Stimulated activated CD8-positive, alpha-beta memory T cell treated with anti-CD3 and anti-CD28 coated beads, Interleukin-12 subunit alpha, Interleukin-12 subunit beta, amount 100 ng/mL, for 4 hours (primary cell): ENCODE data around the gene TMEM81.

ENCODE experiments used
- DNase-seq: peaks from one replicate; pipeline ENCODE4 v3.0.0-alpha.2; 2020; ENCODE audit warnings: low read depth

Gene TMEM81

DNA sequence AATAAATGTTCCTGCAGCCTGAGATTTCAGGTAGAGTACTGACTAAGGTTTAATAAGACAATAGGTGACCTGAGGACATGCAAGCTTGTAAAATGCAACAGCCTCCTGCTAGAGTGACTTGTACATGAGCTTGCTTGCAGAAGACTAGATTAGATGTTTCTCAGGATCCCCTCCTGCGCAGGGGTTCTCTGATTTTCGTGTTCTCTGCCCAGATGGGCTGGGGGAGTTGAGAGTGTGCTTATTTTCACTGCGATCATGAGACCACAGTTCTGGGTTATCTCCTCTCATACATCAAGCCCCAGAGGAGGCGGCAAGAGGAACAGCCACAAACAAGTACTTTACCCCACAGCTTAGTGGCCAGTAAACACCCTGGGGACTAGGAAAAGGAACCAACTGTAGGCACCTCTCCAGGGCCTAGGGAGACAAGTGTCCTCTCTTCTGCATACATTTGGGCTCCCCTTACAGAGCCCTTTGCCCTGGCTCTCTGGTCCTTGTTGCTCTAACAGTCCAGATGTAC is 8.0 kb downstream of the TMEM81 start:
- no peak for DNase-seq

DNA sequence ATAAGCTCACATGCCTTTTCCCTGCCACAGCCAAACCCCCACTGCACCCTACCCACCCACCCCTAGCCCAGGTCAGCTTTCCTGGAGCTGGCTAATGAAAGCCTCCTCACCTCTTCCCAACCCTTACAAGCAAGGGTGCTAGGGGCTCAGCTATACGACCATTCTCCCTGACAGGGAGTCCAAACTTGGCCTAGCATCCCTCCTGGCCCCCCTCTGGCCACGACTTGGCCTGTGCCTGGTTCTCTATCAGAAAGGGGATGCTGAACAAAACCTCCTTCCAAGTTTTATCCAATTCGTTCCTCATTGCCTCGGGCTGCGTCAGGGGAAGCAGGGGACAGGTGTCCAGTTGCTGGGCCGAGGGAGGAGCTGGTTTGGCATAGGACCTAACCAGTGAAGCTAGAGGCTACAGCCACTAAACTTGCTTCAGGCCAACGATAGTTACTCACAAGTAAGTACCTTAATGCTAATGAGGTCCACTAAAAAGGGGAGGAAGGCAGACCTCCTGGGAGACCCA is 8.6 kb downstream of the TMEM81 start:
- DNase-seq: no peak

DNA sequence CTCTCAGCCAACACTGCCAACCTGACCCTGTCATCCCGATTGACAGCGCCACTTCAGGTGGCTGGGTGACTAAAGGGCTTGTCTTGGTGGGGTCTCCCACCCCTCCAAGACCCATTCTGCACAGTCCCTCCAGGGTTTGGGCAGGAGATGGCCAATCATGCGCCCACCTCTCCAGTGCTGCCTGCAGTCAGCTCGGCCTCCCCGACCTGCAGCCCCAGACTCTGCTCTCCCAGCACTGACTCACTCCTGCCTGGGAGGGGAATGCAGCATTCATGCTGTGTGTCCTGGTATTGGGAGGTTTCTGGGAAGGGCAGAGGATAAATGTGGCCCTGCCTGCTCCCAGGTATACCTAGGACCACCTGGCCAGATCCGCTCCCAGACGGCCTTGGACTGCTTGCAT is 9.7 kb downstream of the TMEM81 start:
- DNase-seq: no peak

DNA sequence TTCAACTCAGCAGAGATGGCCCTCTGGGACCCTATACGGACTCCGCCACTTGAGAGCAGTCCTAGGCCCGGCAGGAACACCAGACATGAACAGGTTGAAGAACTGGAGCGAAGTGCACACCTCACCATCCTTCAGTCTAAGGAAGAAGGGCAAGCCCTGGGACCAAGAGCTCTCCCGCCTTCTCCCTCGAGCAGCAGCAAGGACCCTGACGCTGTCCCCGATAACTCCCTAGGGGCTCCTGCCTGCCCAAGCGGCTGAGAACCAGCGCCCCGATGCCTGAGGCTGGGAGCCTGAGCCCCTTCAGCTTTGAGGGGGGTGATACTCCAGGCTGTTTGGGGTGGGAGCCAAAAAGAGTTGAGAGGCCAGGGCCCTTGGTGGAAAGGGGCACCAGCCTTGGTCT is 10.2 kb downstream of the TMEM81 start:
- DNase-seq: no peak

DNA sequence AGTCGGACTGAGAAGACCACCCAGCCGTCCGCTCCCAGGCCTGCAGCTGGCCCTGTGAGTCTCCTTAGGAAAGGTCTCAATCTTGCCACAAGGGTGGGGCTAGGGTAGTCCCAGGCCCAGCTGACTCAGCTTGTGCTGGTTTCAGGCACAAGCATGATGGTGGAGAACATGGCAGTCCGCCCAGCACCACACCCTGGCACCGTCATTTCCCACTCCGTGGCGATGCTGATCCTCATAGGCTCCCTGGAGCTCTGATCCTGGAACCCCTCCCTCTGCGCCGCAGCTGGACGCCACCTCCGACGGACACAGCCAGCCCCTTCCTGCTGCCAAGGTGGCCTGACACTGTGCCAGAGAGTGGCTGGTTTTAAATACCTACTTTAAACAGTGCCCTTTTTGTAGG is 10.7 kb downstream of the TMEM81 start:
- no peak for DNase-seq

DNA sequence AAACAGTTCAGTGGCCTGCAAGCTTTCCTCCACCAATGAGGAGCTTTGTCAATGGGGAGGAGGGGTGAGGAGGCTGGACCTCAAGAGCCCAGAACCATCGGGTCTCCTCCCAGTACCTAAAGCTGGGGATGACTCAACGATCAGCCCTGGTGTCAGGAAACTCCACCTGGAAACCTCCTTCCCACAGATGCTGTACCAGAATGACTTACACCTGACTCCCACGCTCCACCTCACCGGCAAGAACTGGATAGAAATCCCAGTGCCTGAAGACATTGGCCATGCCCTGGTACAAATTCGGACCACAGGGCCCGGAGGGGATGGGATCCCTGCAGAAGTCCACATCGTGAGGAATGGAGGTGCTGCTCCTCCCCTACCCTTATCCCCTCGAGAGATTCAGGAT is 11.4 kb downstream of the TMEM81 start:
- no peak for DNase-seq

DNA sequence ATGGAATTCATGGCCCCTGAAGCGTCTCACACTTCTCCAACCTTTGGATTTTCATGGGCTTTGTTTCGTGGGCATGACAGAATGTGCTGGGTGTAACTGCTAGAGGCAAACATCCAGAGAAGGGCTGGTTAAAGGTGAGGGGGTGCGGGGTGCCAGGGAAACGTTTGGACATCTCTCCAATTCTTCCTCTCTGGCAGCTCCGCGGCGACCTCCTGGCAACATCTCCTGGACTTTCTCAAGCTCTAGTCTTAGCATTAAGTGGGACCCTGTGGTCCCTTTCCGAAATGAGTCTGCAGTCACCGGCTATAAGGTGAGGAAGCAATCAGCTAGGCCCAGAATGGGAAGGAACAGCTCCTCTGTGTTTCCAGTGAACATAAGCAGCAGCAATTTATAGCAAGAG is 12.0 kb downstream of the TMEM81 start:
- no peak for DNase-seq

DNA sequence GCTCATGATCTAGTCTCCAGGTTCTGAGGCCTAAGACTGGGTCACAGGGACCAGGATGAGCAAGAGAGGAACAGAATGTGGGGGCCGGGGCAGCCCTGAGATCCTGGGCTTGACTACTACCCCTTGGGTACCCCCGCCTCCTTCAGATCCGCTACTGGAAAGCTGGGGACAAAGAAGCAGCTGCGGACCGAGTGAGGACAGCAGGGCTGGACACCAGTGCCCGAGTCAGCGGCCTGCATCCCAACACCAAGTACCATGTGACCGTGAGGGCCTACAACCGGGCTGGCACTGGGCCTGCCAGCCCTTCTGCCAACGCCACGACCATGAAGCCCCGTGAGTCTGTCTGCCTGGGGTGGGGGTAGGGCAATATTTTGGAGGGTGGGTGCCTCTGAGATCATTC is 12.5 kb downstream of the TMEM81 start:
- DNase-seq: no peak

DNA sequence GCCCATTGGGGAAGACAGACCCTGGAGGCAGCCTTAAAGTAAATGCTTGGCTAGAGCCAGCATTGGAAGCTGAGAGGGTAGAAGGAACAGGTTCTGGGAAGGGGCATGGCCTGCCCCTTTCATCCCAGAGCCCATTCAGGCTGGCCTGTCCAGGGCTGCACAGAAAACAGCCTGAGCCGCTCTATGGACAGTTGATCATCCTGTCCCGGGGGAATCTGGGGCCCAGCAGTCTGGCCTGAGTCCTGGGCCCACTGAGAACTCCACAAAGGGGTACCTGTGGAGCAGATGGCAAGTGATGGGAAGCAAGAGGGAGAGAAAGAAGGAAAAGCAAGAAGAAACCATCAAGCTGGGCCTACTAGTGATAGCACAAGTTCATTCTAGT is 13.2 kb downstream of the TMEM81 start:
- DNase-seq: no peak

DNA sequence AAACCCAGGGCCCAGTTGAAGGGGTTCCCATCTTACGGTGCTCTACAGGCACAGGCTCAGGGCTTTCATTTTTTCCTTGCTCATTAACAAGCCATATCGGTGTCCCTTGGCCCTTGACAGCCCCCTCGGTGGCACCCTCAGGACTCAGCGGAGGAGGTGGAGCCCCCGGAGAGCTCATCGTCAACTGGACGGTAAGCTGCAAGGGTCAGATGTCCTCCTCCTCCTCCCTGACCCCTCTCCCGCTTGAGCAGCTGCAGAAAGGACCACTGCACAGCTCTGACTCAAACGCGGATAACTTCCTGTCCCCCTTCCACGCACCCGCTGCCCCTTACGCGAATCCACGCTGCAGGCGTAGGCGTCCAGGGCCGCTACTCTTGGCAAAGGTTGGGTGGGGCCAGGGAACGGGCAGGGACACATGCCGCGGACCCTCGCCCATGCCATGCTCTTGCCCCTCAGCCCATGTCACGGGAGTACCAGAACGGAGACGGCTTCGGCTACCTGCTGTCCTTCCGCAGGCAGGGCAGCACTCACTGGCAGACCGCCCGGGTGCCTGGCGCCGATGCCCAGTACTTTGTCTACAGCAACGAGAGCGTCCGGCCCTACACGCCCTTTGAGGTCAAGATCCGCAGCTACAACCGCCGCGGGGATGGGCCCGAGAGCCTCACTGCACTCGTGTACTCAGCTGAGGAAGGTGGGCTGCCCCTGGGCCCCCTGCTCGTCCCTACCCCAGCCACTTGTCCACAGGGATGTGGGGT is 14.7 kb downstream of the TMEM81 start:
- DNase-seq: no peak

DNA sequence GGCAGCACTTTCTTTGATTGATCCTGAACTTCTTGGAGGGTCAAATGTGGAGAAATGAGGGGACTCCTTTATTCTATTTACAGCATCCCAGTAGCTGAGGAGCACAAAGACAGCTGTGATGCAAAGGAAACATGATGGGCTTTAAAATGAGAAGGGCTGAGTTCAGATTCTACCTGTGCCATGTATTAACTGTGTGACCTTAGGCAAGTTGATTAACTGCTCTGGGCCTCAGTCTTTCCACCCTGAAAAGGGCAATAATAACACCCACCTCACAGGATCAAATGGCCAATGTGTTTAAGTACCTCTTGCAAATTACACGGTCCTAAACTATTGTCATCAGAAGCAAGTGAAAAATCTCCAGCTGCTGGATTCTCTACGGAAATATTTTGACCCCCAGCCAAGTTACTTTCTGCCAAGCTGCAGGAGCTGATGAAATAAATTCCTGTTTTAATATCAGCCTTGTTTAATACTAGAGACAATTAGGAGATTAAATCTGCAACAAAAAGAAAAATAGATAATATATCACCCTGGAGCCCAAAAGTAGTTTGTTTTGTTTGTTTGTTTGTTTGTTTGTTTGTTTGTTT is 15.7 kb downstream of the TMEM81 start:
- no peak for DNase-seq

DNA sequence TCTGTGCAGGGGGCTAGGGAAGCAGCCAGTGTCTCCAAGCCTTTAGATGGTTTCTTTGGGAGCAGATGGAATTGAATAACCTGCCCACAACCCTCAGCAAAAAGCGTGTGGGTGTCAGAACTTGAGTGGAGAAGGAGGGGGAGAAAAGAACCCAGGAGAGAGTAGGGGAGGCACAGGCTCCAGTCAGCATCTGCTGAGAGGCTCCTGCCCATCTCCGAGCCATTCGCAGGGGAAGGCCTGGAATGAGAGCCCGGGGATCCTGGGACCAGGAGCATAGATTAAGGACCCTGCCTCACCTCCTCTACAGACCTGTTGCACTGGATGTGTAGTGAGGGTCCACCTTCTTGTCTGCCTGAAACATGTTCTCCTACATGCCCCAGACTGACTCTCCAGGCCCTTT is 16.3 kb downstream of the TMEM81 start:
- no peak for DNase-seq

DNA sequence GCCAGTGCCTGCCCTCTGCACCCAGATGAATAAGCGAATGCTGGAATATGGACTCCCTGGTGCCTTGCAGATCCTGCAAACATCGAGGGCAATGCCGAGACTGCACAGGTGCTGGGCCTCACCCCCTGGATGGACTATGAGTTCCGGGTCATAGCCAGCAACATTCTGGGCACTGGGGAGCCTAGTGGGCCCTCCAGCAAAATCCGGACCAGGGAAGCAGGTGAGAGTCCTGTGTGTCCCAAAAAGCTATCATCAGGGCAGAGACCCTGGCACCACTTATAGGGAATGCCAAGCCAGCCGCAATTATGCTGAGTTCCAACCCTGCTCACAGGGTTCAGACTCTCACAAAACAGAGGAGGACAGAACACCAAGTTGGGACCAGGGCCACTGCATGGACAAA is 17.2 kb downstream of the TMEM81 start:
- DNase-seq: no peak

DNA sequence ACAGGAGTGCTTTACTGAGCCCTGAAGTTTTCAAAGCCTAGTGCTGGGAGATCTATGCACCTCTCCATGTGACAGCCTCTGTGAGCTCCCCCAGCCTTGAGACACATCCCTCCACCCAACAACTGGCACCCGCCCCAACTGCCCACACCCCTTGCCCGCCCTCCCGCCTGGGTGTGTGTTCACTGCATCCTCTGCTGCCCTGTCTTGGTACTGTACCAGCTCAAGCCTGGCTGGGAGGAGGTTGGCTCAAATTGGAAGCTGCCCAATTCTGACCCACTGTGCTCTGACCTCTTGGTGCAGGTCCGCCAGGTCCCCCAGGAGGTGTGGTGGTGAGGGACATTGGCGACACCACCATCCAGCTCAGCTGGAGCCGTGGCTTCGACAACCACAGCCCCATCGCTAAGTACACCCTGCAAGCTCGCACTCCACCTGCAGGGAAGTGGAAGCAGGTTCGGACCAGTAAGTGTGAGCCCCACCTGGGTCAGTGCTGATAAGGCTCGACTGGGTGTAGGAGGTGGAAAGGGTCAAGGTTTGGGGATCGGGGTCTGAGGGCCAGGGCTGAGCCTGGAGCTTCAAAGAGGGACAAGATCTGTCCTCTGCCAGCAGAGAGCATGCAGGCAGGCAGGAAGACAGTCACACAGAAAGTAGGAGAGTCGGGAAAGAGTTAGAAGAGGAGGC is 18.0 kb downstream of the TMEM81 start:
- no peak for DNase-seq

DNA sequence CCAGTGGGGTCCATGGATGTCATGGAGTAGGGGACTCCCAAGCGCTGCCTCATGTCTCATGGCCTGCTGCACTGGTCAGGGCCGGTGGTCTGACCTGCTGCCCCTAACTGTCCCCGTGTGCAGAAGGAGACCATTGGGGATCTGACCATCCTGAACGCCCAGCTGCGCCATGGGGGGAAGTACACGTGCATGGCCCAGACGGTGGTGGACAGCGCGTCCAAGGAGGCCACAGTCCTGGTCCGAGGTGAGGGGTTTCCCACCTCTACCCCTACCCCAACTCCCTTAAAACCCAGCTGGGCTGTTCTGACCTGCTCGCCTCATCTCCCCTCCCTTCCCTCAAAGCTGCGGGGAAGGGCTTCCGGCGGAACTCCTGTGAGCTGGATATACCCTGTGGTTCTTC is 18.6 kb downstream of the TMEM81 start:
- no peak for DNase-seq

DNA sequence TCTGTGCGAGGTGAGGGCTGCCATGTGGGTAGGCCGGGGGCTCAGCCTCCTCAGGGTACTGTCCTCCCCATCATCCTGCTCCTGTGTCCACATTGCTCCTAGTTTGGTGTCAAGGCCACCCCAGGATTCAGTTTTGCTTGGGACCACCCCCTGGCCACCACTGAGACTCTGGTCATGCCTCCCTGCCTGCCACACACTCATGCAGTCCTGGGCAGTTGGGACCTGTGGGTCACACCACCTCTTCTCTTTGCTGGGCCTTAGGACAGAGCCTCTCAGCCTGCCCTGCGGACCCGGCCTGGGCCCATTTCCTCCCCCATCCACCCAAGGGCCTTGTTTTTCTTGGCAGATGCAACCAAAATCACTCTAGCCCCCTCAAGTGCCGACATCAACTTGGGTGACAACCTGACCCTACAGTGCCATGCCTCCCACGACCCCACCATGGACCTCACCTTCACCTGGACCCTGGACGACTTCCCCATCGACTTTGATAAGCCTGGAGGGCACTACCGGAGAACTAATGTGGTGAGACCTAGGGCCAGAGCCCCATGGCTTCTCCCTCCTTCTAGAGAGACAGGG is 19.4 kb downstream of the TMEM81 start:
- DNase-seq: no peak

DNA sequence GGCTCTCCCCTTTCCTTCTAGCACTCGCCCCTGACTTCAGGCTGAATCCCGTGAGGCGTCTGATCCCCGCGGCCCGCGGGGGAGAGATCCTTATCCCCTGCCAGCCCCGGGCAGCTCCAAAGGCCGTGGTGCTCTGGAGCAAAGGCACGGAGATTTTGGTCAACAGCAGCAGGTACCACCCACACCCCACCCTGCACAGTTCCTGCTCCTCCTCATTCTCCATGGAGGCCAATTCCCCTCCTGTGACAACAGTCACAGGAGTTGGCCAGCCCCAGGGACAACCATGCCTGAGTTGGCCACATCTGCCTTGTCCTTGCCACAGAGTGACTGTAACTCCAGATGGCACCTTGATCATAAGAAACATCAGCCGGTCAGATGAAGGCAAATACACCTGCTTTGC is 20.0 kb downstream of the TMEM81 start:
- DNase-seq: no peak

DNA sequence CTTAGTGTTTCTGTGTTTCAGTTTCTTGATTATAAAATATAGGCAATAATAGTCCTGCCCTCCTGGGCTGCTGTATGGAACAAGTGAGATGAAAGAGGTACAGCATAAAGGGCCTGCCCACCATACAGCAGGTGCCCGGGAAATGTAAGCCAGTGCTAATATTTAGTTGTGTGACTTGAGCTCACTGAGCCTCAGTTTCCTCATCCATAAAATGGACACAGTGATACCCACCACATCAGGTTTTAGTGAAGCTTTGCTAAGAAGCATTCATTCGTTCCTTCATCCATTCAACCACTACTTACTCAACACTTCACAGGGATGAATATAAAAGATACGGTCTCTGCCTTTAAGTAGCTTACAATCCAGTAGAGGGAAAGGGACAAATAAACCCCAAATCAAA is 21.4 kb downstream of the TMEM81 start:
- DNase-seq: no peak

DNA sequence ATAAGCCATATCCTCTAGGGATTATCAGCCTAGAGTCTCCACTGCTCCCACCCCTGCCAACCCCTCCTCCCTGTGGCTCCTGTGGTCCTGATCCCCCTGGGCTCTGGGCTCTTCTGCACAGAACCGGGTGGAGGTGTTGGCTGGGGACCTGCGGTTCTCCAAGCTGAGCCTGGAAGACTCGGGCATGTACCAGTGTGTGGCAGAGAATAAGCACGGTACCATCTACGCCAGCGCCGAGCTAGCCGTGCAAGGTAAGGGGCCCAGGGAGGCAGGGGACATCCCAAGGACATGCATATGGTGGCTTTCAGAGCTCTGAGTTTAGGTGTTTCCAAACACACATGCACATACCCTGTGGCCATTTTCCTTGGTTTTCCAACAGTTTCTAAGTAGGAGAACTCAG is 21.9 kb downstream of the TMEM81 start:
- no peak for DNase-seq

DNA sequence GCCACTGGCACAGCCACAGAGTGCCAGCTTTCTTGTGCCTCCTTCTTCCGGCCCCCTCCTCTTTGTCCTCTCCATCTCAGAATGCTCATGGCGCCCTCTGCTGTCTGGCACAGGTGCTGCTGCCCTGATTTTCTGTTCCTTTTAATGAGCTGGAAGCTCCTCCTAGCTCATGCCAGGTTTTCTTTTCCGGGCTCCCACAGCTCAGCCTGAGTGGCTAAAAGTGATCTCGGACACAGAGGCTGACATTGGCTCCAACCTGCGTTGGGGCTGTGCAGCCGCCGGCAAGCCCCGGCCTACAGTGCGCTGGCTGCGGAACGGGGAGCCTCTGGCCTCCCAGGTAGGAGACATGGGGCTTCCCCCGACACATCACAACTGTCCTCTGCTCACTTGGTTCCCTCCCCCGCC is 22.6 kb downstream of the TMEM81 start:
- DNase-seq: peak; percentile 13

DNA sequence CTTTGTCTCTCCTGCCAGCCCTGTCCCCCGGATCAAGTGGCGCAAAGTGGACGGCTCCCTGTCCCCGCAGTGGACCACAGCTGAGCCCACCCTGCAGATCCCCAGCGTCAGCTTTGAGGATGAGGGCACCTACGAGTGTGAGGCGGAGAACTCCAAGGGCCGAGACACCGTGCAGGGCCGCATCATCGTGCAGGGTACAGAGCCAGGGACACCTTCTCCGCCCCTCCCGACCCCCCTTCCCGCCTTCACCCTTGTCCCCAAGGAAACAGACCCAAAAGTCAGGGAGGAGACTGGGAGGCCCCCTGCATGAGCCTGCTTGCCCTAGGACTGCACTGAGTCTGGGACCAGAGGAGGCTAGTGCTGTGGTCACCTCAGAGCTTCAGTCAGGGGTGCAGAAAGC is 23.0 kb downstream of the TMEM81 start:
- no peak for DNase-seq

DNA sequence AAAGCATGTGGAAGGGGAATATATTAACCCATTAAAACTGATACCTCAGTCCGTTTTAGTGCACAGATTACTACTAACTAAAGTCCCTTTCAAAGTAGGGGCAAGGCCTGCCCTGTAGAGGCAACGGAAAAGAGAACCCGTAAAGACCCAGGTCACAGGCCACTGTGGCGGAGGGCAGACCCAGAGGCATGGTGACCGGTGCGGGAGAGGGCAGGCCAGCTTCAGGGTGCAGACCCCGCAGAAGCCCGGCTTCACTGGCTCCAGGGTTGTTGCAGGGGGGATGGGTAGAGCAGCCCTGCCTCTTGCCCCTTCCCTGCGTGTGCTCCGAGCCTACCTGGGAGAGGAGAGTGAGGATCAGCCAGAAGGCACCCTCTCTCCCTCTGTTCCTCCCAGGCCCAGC is 23.5 kb downstream of the TMEM81 start:
- DNase-seq: no peak

DNA sequence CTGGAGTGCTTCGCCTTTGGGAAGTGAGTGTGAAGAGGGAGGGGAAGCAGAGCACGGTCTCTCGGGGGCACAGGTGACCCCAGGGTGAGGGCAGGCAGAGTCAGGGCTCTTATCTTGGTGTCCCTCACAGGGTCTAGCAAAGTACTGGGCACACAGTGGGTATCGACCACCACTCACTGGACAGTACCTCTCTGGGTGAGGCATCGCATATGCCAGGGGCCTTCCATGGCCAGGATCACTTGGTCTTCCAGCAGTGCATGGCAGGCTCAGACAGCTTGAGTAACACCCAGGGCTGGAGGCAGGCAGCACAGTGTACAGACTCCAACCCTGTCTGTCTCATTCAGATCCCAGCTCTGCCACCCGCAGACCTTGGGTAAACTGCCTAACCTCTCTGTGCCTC is 24.6 kb downstream of the TMEM81 start:
- no peak for DNase-seq
